ENCODE data around the gene ATF6.
A peak's percentile ranks its signal among the peaks of the same experiment; 100 is the strongest.

Gene ATF6

GRCh38 chr1:161915051-161915503, 149.0 kb downstream of the ATF6 start:
- intact Hi-C loops (cut with DNase I): no loop called here
- DNase-seq: no peak

GRCh38 chr1:161915978-161916377, 149.9 kb downstream of the ATF6 start:
- intact Hi-C loops (cut with DNase I): no loop called here

DNA sequence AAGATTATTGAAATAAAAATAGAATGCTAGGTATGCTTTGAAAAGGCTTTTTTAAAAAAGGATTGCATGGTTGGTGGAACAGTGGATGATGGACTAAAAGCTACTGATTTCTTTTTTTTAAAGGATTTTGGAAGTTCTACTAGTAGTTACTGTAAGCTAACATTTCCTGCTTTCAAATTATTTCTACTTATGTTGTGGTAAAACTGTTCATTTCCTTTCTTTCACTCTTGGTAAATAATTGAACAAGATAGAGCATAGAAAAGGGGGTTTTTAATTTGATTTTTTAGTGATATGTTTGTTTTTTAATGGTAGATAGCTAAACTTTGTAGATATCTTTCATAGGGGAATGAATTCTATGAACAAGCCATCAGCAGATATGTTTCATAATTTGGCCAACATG, 153.1 kb downstream of the ATF6 start:
- intact Hi-C loops (cut with DNase I): no loop called here
- no peak for DNase-seq

More at GRCh38 chr1:161915978-161916377, 149.9 kb downstream of the ATF6 start:
- DNase-seq: no peak

GRCh38 chr1:161921491-161921890, 155.4 kb downstream of the ATF6 start:
- DNase-seq: no peak
- intact Hi-C loops (cut with DNase I): no loop called here

- no peak for DNase-seq
- intact Hi-C loops (cut with DNase I): no loop called here
Measured at GRCh38 chr1:161921990-161922389, 155.9 kb downstream of the ATF6 start.

- intact Hi-C loops (cut with DNase I): no loop called here
- no peak for DNase-seq
Measured at GRCh38 chr1:161928056-161928455, 161.9 kb downstream of the ATF6 start.

DNA sequence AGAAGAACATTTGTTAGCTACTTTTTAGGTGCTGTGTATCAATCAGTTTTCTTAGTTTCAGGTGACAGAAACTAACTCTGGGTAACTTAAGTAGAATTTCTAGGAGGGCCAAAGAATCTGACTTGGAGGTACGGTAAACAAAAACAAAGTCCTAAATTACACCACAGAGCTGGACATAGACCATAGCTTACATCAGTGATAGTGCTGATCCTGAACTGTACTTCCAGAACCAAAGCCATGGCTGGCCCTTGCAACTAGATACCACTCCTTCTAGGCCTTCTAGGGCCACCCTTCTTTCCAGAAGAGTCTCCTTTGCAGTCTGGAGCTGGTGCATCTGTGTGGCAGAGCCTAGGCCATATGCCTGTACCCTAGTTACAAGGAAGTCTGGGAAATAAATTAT, 163.0 kb downstream of the ATF6 start:
- no peak for DNase-seq
- intact Hi-C loops (cut with DNase I): no loop called here

DNA sequence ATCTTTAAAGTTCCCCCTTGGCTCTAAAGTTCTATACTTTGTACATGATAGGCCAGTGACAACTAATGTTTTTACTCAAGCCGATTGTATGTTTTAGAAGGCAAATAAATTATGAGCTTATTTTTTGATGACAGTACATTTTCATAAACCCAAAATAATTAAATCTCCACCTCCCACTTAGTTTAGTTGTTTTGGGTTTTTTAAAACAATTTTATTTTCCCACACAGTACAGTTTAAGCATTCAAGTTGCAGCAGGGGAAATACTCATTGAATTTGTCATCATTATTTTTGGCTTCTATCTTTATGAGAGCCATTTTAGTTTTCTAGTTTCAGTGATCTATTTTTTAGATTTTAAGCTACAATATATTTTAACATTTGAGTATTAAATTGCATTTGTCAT, 163.9 kb downstream of the ATF6 start:
- no peak for DNase-seq
- intact Hi-C loops (cut with DNase I): no loop called here

DNA sequence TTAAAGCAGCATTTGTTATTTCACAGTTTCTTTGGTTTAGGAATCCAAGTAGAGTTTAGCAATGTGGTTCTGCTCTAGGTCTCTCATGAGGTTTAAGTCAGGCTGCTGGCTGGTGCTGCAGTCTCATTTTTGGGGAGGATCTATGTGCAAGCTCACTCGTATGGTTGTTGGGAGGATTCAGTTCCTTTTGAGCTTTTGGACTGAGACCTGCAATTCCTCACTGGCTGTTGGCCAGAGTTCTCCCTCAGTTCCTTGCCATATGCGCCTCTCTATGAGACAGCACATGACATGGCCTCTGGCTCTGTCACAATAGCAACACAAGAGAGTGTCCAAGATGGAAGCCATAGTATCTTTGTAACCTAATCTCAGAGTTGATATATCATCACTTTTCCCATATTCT, 166.5 kb downstream of the ATF6 start:
- peak in 16 of 42 donors; percentile 4 to 36 (median 9) for DNase-seq
- intact Hi-C loops (cut with DNase I): no loop called here

GRCh38 chr1:161933592-161934588, 167.8 kb downstream of the ATF6 start:
- intact Hi-C loops (cut with DNase I): no loop called here
- DNase-seq: no peak

DNA sequence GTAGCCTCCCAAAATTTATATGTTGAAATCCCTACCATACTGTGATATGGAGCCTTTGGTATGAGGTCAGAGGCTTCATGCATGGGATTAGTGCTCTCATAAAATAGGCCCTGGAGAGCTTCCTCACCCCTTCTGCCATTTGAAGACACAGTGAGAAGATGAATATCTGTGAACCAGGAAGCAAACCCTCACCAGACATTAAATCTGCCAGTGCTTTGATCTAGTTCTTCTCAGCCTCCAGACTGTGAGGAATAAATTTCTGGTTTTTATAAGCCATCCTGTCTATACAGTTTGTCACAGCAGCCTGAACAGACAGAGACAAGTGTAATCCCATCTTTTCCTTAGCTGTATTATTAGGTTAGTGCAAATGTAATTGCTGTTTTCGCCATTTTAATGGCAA, 169.1 kb downstream of the ATF6 start:
- intact Hi-C loops (cut with DNase I): no loop called here
- no peak for DNase-seq

- DNase-seq: no peak
- intact Hi-C loops (cut with DNase I): no loop called here
Measured at GRCh38 chr1:161936786-161937185, 170.7 kb downstream of the ATF6 start.

DNA sequence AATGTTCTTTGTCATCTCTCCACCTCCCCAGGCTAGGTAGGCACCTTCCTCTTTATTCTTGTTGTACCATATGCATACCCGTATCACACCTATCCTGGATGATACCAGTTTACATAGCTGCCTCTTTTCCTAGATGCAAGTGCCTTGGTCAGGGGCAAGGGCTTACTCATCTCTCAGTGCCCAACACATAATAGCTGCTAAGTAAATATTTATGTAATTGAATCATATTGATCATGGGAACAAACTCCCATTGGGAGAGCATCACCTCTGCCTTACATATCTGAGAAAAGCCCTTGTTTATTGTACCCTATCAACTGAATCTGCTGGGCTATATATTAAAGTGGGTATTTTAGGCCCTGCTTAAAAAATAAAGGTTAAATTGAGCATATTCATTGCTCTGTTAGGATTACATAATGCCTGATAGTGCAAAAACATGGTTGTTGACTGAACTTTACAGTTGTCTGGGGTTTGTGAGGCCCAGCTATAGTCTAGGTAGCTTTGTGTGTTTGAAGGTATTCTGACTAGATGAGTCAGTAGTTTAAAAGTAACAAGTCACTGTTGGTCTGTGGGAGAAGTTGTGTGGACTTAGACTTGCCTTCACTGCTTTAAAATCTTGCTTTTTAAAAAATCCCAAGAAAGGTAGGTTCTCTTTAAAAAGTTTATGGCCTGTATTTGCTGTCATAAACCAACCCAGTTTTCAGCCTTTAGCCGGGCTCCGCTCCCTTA, 174.9 kb downstream of the ATF6 start:
- intact Hi-C loops (cut with DNase I): no loop called here
- no peak for DNase-seq

GRCh38 chr1:161941726-161942436, 175.8 kb downstream of the ATF6 start:
- DNase-seq: no peak
- intact Hi-C loops (cut with DNase I): no loop called here

- intact Hi-C loops (cut with DNase I): no loop called here
- DNase-seq: no peak
Measured at GRCh38 chr1:161943737-161944136, 177.6 kb downstream of the ATF6 start.

GRCh38 chr1:161944381-161944780, 178.3 kb downstream of the ATF6 start:
- DNase-seq: no peak
- intact Hi-C loops (cut with DNase I): no loop called here

DNA sequence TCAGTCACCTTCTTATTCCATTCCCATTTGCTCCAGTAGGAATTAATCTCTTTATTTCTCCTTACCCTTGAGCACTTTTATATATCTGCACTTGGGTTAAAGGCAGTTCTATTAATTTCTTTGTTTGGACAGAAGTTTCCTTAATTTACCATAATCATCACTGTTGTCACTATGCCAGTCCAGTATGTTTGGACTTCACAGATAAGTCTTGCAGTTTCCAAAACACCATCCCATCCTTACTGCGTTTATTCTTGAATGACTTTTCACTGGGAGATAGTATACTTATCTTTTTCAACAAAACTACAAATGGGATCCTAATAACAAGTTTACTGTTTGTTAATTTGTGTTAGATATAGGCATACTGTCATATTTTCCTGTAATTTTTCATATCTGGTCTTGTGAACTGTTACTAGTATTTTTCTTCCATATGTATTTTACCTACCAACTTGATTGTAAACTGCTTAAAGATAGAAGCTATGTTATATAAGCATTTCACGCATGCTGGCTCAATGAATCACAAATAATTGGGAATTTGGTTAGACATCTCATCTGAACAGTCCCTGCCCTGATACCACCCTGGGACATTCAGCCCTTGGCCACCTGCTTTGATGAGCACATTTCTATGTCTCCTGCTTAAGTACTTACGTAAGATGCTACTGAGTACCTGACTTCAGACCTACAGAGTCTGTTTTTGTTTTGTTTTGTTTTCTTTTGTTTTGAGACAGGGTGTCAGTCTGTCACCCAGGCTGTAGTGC, 179.4 kb downstream of the ATF6 start:
- no peak for DNase-seq
- intact Hi-C loops (cut with DNase I): no loop called here

- intact Hi-C loops (cut with DNase I): no loop called here
- DNase-seq: no peak
Measured at GRCh38 chr1:161946071-161946987, 180.2 kb downstream of the ATF6 start.
